PC-9 (cell line): ENCODE data around the gene C11orf98. TPM values are rescaled to one million over a fixed set of nuclear protein-coding genes. Genes with fewer than 3 reads are reported as not detected.

Experiments
- BruUV-seq: library from RNA; stranded (reverse); fragments of 400-500 nt; replicated peaks from 2 replicates; lab custom pipeline; 2021; lab: Mats Ljungman, UMichigan
- CTCF ChIA-PET: fragments of 300-600 bp; sonication (Branson Sonifier 250); formaldehyde crosslinking; loops from one replicate; lab custom pipeline; 2022; ENCODE audit warnings: antibody characterized with exemption; lab: Charles Lee
- POLR2A ChIA-PET: fragments of 300-600 bp; sonication (Branson Sonifier 250); formaldehyde crosslinking; loops from one replicate; lab custom pipeline; 2022; ENCODE audit warnings: antibody characterized with exemption; ENCODE audit not compliant: unreplicated experiment; lab: Charles Lee
- DNase-seq, 2 experiments: peaks; one replicate each; pipeline versions ENCODE4 v3.0.0 to v3.0.0-alpha.2; 2015 to 2022; ENCODE audit warnings: mixed read lengths in 1 of 2
- H2AFZ ChIP-seq: fragments of 200-600 bp; sonication (generic); 2 replicates; pipeline ENCODE4 v1.8.1; 2017; ENCODE audit warnings: antibody characterized with exemption
- H3F3A ChIP-seq: fragments of 200-600 bp; sonication (generic); 2 replicates; pipeline ENCODE4 v1.8.1; 2017; ENCODE audit warnings: antibody characterized with exemption, mild to moderate bottlenecking, low read depth; ENCODE audit not compliant: insufficient read depth
- H3K27ac ChIP-seq: fragments of 200-600 bp; sonication (generic); 2 replicates; pipeline ENCODE4 v1.6.1; 2016; ENCODE audit warnings: mixed run types
- H3K27me3 ChIP-seq: fragments of 200-600 bp; sonication (generic); 2 replicates; pipeline ENCODE4 v1.6.1; 2016; ENCODE audit warnings: low read depth, mixed run types; ENCODE audit not compliant: insufficient read depth
- H3K36me3 ChIP-seq: fragments of 200-600 bp; sonication (generic); 2 replicates; pipeline ENCODE4 v1.6.1; 2016; ENCODE audit warnings: low read depth, mixed run types
- H3K4me1 ChIP-seq: fragments of 200-600 bp; sonication (generic); replicated peaks from 2 replicates; pipeline ENCODE4 v1.6.1; 2016; ENCODE audit warnings: mixed run types; ENCODE audit not compliant: insufficient read depth
- H3K4me2 ChIP-seq: fragments of 200-600 bp; sonication (generic); 2 replicates; pipeline ENCODE4 v1.6.1; 2017; ENCODE audit warnings: mixed run types
- H3K4me3 ChIP-seq: fragments of 200-600 bp; sonication (generic); 2 replicates; pipeline ENCODE4 v1.6.1; 2016; ENCODE audit warnings: mixed run types
- H3K79me2 ChIP-seq: fragments of 200-600 bp; sonication (generic); 2 replicates; pipeline ENCODE4 v1.6.1; 2017; ENCODE audit warnings: low read depth, mixed run types
- H3K9me2 ChIP-seq: fragments of 200-600 bp; sonication (generic); 2 replicates; pipeline ENCODE4 v1.8.1; 2017; ENCODE audit warnings: mild to moderate bottlenecking; ENCODE audit not compliant: insufficient read depth
- H3K9me3 ChIP-seq: fragments of 200-600 bp; sonication (generic); 2 replicates; pipeline ENCODE4 v1.8.1; 2016; ENCODE audit warnings: low read depth; ENCODE audit not compliant: insufficient read depth
- H4K20me1 ChIP-seq: fragments of 200-600 bp; sonication (generic); 2 replicates; pipeline ENCODE4 v1.8.1; 2017; ENCODE audit not compliant: insufficient read depth
- CTCF ChIP-seq: fragments of 200-600 bp; sonication (generic); conservative IDR thresholded peaks from 2 replicates; pipeline ENCODE4 v1.6.1; 2017; ENCODE audit warnings: mixed run types, antibody characterized with exemption, mild to moderate bottlenecking, moderate library complexity
- EZH2 ChIP-seq: fragments of 200-600 bp; sonication (generic); IDR thresholded peaks from 2 replicates; pipeline ENCODE4 v1.8.0; 2017; ENCODE audit warnings: antibody characterized with exemption, low read depth
- intact Hi-C: fragments of 100-400 bp; cut with micrococcal nuclease; formaldehyde crosslinking; loops from one replicate; pipeline ENCODE4 v1.10.0; 2022; ENCODE audit not compliant: unreplicated experiment
- total RNA-seq: library from RNA; stranded (reverse); gene quantifications from 2 replicates; pipeline ENCODE4 v1.2.3, GENCODE V29; 2021

C11orf98 gene
- total RNA-seq, 1 experiment from 2014 or later = 94.9 TPM

- intact Hi-C loops = loop anchor here (5.0 kb wide), 6 partner anchors 33 to 268 kb away; partner anchors contain the start of genes BSCL2, EEF1G, GANAB and GNG3
- CTCF ChIA-PET = interaction anchor here (0.6 kb wide), 1 partner anchor 239 kb away, joined by 4 read pairs; no protein-coding TSS in a partner anchor
- H4K20me1 ChIP-seq = no peaks in the 10 kb centered on the region
- no TSS peak for BruUV-seq
- no peaks in the 10 kb centered on the region for H3K27me3 ChIP-seq
- peak overlapping the region; percentile 66 for H3K27ac ChIP-seq
- no peaks in the 10 kb centered on the region for H3K9me3 ChIP-seq
- H3F3A ChIP-seq = peaks cover 47% of the 10 kb centered on the region
- peaks cover 6% of the 10 kb centered on the region; the same call in 1 of the 2 replicates for H3K36me3 ChIP-seq
- TF ChIP-seq CTCF (no peak), EZH2 (no peak)
- H2AFZ ChIP-seq = no peak overlapping the region
- POLR2A ChIA-PET = no interaction called here
- peaks cover 18% of the 10 kb centered on the region for H3K79me2 ChIP-seq
- peaks cover 35% of the 10 kb centered on the region for H3K4me1 ChIP-seq
- DNase-seq = peak; percentile 72 to 75
- H3K4me3 ChIP-seq = no peak overlapping the region
- peak overlapping the region; percentile 57 for H3K4me2 ChIP-seq
- H3K9me2 ChIP-seq = no peaks in the 10 kb centered on the region
These were observed 50.7 kb downstream of the C11orf98 start for GRCh38 chr11:62614275-62614674.

- Histone ChIP-seq H3K36me3 (peaks cover 6% of the 10 kb centered on the region; the same call in 1 of the 2 replicates), H3K4me3 (peak overlapping the region; percentile 85; the same call in 1 of the 2 replicates)
These were observed 51.7 kb downstream of the C11orf98 start for GRCh38 chr11:62613291-62613778.

More at GRCh38 chr11:62613291-62613778, 51.7 kb downstream of the C11orf98 start:
- Histone ChIP-seq H4K20me1 (no peaks in the 10 kb centered on the region), H2AFZ (0 out of 2 replicates have a peak overlapping the region, but pooled peaks have one; percentile 30), H3F3A (peaks cover 47% of the 10 kb centered on the region), H3K27me3 (no peaks in the 10 kb centered on the region), H3K79me2 (peaks cover 18% of the 10 kb centered on the region), H3K9me3 (no peaks in the 10 kb centered on the region), H3K4me2 (peak overlapping the region; percentile 88), H3K4me1 (peaks cover 35% of the 10 kb centered on the region), H3K9me2 (no peaks in the 10 kb centered on the region), H3K27ac (peak overlapping the region; percentile 66)
- ChIA-PET POLR2A (interaction anchor here (1.0 kb wide), 1 partner anchor 8 kb away, joined by 3 read pairs; the partner anchor contains the start of gene B3GAT3), CTCF (interaction anchor here (0.7 kb wide), 1 partner anchor 12 kb away, joined by 3 read pairs; no protein-coding TSS in a partner anchor)
- TF ChIP-seq CTCF (no peak), EZH2 (no peak)
- BruUV-seq = no TSS peak
- no peak for DNase-seq
- intact Hi-C loops = loop anchor here (5.0 kb wide), 6 partner anchors 34 to 269 kb away; partner anchors contain the start of genes BSCL2, EEF1G, GANAB and GNG3

Other genes with a start within 250 kb of the C11orf98 start
- gene SCGB1A1, start 246.2 kb downstream of the C11orf98 start, total RNA-seq = not detected in 2 replicates
- 632 and 734 TPM in 2 replicates for gene AHNAK, start 118.4 kb downstream of the C11orf98 start, total RNA-seq
- 1,773 and 2,008 TPM in 2 replicates for gene EEF1G, start 91.3 kb downstream of the C11orf98 start, total RNA-seq
- gene TUT1, start 73.7 kb downstream of the C11orf98 start, total RNA-seq = 39.3 and 40.5 TPM in 2 replicates
- gene MTA2, start 63.3 kb downstream of the C11orf98 start, total RNA-seq = 96.6 and 120 TPM in 2 replicates
- gene EML3, start 52.4 kb downstream of the C11orf98 start, total RNA-seq = 83.2 and 84.2 TPM in 2 replicates
- 6.2 and 7.0 TPM in 2 replicates for gene ROM1, start 52.0 kb downstream of the C11orf98 start, total RNA-seq
- 38.9 and 60.5 TPM in 2 replicates for gene B3GAT3, start 43.2 kb downstream of the C11orf98 start, total RNA-seq
- gene GANAB, start 18.6 kb downstream of the C11orf98 start, total RNA-seq = 478 and 525 TPM in 2 replicates
- gene INTS5, start 11.9 kb downstream of the C11orf98 start, total RNA-seq = 28.2 and 31.5 TPM in 2 replicates
- 19.2 and 51.9 TPM in 2 replicates for gene CSKMT, start 102 bp upstream of the C11orf98 start, total RNA-seq
- gene UQCC3, start 6.5 kb upstream of the C11orf98 start, total RNA-seq = 16.1 and 25.4 TPM in 2 replicates
- gene LBHD1, start 7.1 kb upstream of the C11orf98 start, total RNA-seq = 13.2 and 16.1 TPM in 2 replicates
- gene UBXN1, start 13.9 kb upstream of the C11orf98 start, total RNA-seq = 143 and 150 TPM in 2 replicates
- gene LRRN4CL, start 24.3 kb upstream of the C11orf98 start, total RNA-seq = 1.0 and 1.3 TPM in 2 replicates
- gene BSCL2, start 42.2 kb upstream of the C11orf98 start, total RNA-seq = 173 and 201 TPM in 2 replicates
- gene GNG3, start 42.5 kb upstream of the C11orf98 start, total RNA-seq = 0.57 TPM in 1 of 2 replicates, not detected in the other
- 55.2 and 76.9 TPM in 2 replicates for gene HNRNPUL2, start 62.2 kb upstream of the C11orf98 start, total RNA-seq
- 65.3 and 71.4 TPM in 2 replicates for gene TTC9C, start 63.3 kb upstream of the C11orf98 start, total RNA-seq
- gene ZBTB3, start 89.0 kb upstream of the C11orf98 start, total RNA-seq = 16.5 and 17.2 TPM in 2 replicates
- 131 and 155 TPM in 2 replicates for gene POLR2G, start 96.4 kb upstream of the C11orf98 start, total RNA-seq
- 31.2 and 36.4 TPM in 2 replicates for gene TAF6L, start 106.2 kb upstream of the C11orf98 start, total RNA-seq
- 45.5 and 48.3 TPM in 2 replicates for gene TMEM179B, start 122.2 kb upstream of the C11orf98 start, total RNA-seq
- 17.9 and 22.6 TPM in 2 replicates for gene TMEM223, start 126.8 kb upstream of the C11orf98 start, total RNA-seq
- 45.6 and 56.1 TPM in 2 replicates for gene NXF1, start 140.2 kb upstream of the C11orf98 start, total RNA-seq
- gene STX5, start 166.8 kb upstream of the C11orf98 start, total RNA-seq = 61.9 and 65.8 TPM in 2 replicates
- gene TEX54, start 167.6 kb upstream of the C11orf98 start, total RNA-seq = not detected in 2 replicates
- gene WDR74, start 174.4 kb upstream of the C11orf98 start, total RNA-seq = 72.4 and 74.1 TPM in 2 replicates
- gene SLC3A2, start 215.7 kb upstream of the C11orf98 start, total RNA-seq = 513 and 619 TPM in 2 replicates